K562 (cell line): ENCODE data around the gene ETS2. TPM values are rescaled to one million over a fixed set of nuclear protein-coding genes. Genes with fewer than 3 reads are reported as not detected.
A peak's percentile ranks its signal among the peaks of the same experiment; 100 is the strongest.

Experiments
- AFF1 ChIP-seq, 2 experiments: fragments of 450-650 bp; IDR thresholded peaks; 2 replicates each; pipeline ENCODE4 v1.6.1; 2018; ENCODE audit warnings: mild to moderate bottlenecking in 2 of 2, low read depth in 1 of 2; ENCODE audit not compliant: partially characterized antibody in 2 of 2
- ATF7 ChIP-seq: fragments of 450-650 bp; IDR thresholded peaks from 2 replicates; pipeline ENCODE4 v1.7.1; 2014; ENCODE audit warnings: mild to moderate bottlenecking, moderate library complexity
- CXXC5 ChIP-seq: fragments of 250-450 bp; sonication (Bioruptor Pico); IDR thresholded peaks from 2 replicates; pipeline ENCODE4 v1.8.0; 2022; ENCODE audit warnings: inconsistent platforms, mild to moderate bottlenecking, moderate library complexity
- DNMT1 ChIP-seq: fragments of 450-650 bp; IDR thresholded peaks from 2 replicates; pipeline ENCODE4 v1.6.1; 2016; ENCODE audit warnings: antibody characterized with exemption, mild to moderate bottlenecking
- GTF2B ChIP-seq: IDR thresholded peaks from 2 replicates; pipeline ENCODE4 v1.6.1; 2011; ENCODE audit not compliant: insufficient read length; ENCODE audit errors: extremely low read depth
- HBP1 ChIP-seq: fragments of 450-650 bp; formaldehyde crosslinking; IDR thresholded peaks from 2 replicates; pipeline ENCODE4 v1.4.0; 2022; ENCODE audit warnings: missing genetic modification characterization
- HDAC2 ChIP-seq: fragments of 450-650 bp; IDR thresholded peaks from 2 replicates; pipeline ENCODE4 v1.6.1; 2016; ENCODE audit warnings: mild to moderate bottlenecking
- HSF4 ChIP-seq: fragments of 250-450 bp; sonication (Bioruptor Pico); IDR thresholded peaks from 2 replicates; pipeline ENCODE4 v2.1.2; 2022; ENCODE audit warnings: mild to moderate bottlenecking, moderate library complexity, borderline replicate concordance
- MEIS2 ChIP-seq: fragments of 450-650 bp; IDR thresholded peaks from 2 replicates; pipeline ENCODE4 v1.6.1; 2014; ENCODE audit warnings: mild to moderate bottlenecking; ENCODE audit not compliant: partially characterized antibody
- NFIX ChIP-seq: fragments of 250-450 bp; sonication (Bioruptor Pico); IDR thresholded peaks from 2 replicates; pipeline ENCODE4 v1.4.0; 2020; ENCODE audit warnings: low read depth, mild to moderate bottlenecking, moderate library complexity
- NFYB ChIP-seq: IDR thresholded peaks from 2 replicates; pipeline ENCODE4 v1.6.1; 2011; ENCODE audit warnings: mild to moderate bottlenecking, moderate library complexity; ENCODE audit not compliant: insufficient read length; ENCODE audit errors: extremely low read depth
- ZMIZ1 ChIP-seq, 2 experiments: fragments of 150-350 bp in 1 of 2; IDR thresholded peaks; 2 replicates each; pipeline ENCODE4 v1.6.1; 2012 to 2016; ENCODE audit warnings: low read depth in 2 of 2, low read length in 2 of 2, mild to moderate bottlenecking in 1 of 2, moderate library complexity in 1 of 2
- ZNF146 ChIP-seq: IDR thresholded peaks from one replicate; pipeline ENCODE4 v1.6.1; 2018; ENCODE audit warnings: missing compliant biosample characterization; ENCODE audit not compliant: unreplicated experiment
- ZNF384 ChIP-seq: IDR thresholded peaks from 2 replicates; pipeline ENCODE4 v1.6.1; 2012; ENCODE audit warnings: low read depth, low read length, improper control_type of control experiment
- ZNF408 ChIP-seq: fragments of 250-450 bp; sonication (Bioruptor Pico); IDR thresholded peaks from 2 replicates; pipeline ENCODE4 v1.4.0; 2020; ENCODE audit warnings: low read depth, mild to moderate bottlenecking, moderate library complexity
- polyA plus RNA-seq, 8 experiments: library from polyadenylated mRNA; depleted of rRNA in 4 of 8; stranded (reverse) in 5 of 8; unstranded in 3 of 8; fragments of >200 nt; fragmentation: Nextera tagmentation in 2 of 8; fragmentation: Illumina TruSeq in 1 of 8; extraction: Ambion mirVana in 2 of 8; extraction: Trizol in 1 of 8; gene quantifications; 2 replicates each; pipeline versions ENCODE4 v1.2.1 to v1.2.3, GENCODE V29; 2011 to 2014; ENCODE audit warnings: inconsistent platforms in 1 of 8, missing spikeins in 1 of 8
- total RNA-seq, 7 experiments: library from RNA; depleted of rRNA in 6 of 7; stranded (reverse); fragments of >200 nt in 6 of 7; fragmentation: Illumina TruSeq in 2 of 7; extraction: Trizol in 2 of 7; gene quantifications; 2 replicates each; pipeline versions ENCODE4 v1.2.1 to v1.2.3, GENCODE V29; 2011 to 2021; ENCODE audit warnings: low replicate concordance in 1 of 7
- TF ChIP-seq, protein P1 (sequence below): sonication (generic); formaldehyde crosslinking; IDR thresholded peaks from 2 replicates; pipeline ENCODE4 v1.8.1; 2023; ENCODE audit warnings: mild to moderate bottlenecking, missing genetic modification reagents

The ETS2 gene
- total and polyA plus RNA-seq, 9 of the 15 experiments (the other 6 are each of a cell fraction or from before 2014, with no cell fraction given), result 1.7 to 24.4 (median 12.2) TPM

DNA sequence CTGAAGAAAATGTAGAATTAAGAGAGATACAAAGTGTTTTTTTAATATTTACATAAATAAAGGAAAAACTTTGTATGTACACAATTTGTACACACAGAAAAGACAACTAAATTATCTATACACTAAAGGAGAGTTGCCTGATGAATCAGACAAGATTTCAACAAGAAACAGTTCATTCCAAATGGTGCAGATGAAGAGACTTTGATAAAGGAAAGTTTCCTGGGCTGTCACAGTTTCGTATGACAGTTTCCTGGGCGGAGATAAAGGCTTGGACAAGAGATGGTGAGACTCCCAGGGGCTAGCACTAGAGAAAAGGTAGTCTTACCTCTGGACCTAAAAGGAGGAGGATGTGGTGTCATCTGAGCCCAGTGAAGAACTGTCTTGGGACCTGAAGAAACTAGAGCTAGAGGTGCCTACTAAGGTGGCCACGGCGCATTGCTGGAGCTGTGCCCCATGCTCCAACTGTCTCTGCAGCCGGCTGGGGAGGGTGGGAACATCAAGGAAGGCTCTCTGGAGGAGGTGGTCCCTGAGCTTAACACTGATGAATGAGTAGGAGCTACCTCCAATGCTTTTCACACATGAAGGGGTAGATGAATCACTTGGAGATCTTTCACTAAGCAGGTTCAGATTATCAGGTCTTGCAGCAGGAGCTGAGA, 32.2 kb downstream of the ETS2 start (continued):
- no peak for TF ChIP-seq GTF2B
- TF ChIP-seq ZMIZ1 (IDR thresholded peaks at IDR 0.05; ENCODE audit: low read depth in 2 of 2, low read length in 2 of 2), result no peak
- TF ChIP-seq AFF1 (IDR thresholded peaks at IDR 0.05; ENCODE audit: low read depth in 1 of 2, partially characterized antibody in 2 of 2), result no peak
- no peak for TF ChIP-seq NFIX (CRISPR knock-in tag)
- TF ChIP-seq ZNF408, result no peak
- TF ChIP-seq HDAC2, result no peak
- TF ChIP-seq MEIS2, result peak; percentile 47
- TF ChIP-seq CXXC5, result 0 out of 2 replicates have a peak, but pooled peaks have one; percentile 21
- no peak for TF ChIP-seq ZNF384
- no peak for TF ChIP-seq NFYB
- no peak for TF ChIP-seq HSF4 (CRISPR knock-in tag)
- TF ChIP-seq ZNF146 (CRISPR knock-in tag), result no peak
- TF ChIP-seq ATF7, result no peak
- TF ChIP-seq, protein P1, sequence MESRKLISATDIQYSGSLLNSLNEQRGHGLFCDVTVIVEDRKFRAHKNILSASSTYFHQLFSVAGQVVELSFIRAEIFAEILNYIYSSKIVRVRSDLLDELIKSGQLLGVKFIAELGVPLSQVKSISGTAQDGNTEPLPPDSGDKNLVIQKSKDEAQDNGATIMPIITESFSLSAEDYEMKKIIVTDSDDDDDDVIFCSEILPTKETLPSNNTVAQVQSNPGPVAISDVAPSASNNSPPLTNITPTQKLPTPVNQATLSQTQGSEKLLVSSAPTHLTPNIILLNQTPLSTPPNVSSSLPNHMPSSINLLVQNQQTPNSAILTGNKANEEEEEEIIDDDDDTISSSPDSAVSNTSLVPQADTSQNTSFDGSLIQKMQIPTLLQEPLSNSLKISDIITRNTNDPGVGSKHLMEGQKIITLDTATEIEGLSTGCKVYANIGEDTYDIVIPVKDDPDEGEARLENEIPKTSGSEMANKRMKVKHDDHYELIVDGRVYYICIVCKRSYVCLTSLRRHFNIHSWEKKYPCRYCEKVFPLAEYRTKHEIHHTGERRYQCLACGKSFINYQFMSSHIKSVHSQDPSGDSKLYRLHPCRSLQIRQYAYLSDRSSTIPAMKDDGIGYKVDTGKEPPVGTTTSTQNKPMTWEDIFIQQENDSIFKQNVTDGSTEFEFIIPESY, result no peak
- TF ChIP-seq HBP1 (CRISPR knock-in tag), result no peak
- no peak for TF ChIP-seq DNMT1
